Spinal cord (tissue), 10 donors: ENCODE measurements around the gene SGSM1. TPM values are rescaled to one million over a fixed set of nuclear protein-coding genes. Genes with fewer than 3 reads are reported as not detected.
A peak's percentile ranks its signal among the peaks of the same experiment; 100 is the strongest.

Experiments used
- DNase-seq, 6 donors: peaks; one replicate each; pipeline versions ENCODE4 v3.0.0 to v3.0.0-alpha.2; 2013 to 2015; ENCODE audit warnings: low spot score in 6 of 6, low read depth in 4 of 6
- H3K27ac ChIP-seq: one replicate; pipeline ENCODE4 v1.5.1; 2013; ENCODE audit warnings: low read depth, low read length, control low read depth
- H3K27me3 ChIP-seq: one replicate; pipeline ENCODE4 v1.6.1; 2013; ENCODE audit warnings: low read length; ENCODE audit not compliant: control insufficient read depth, insufficient read depth
- H3K36me3 ChIP-seq: one replicate; pipeline ENCODE4 v1.6.1; 2013; ENCODE audit warnings: low read length; ENCODE audit not compliant: control insufficient read depth, insufficient read depth
- H3K4me1 ChIP-seq: one replicate; pipeline ENCODE4 v1.6.1; 2013; ENCODE audit warnings: low read length; ENCODE audit not compliant: control insufficient read depth, insufficient read depth
- H3K4me3 ChIP-seq: one replicate; pipeline ENCODE4 v1.5.1; 2013; ENCODE audit warnings: low read depth, low read length, control low read depth
- H3K9me3 ChIP-seq: one replicate; pipeline ENCODE4 v1.6.1; 2013; ENCODE audit warnings: low read length; ENCODE audit not compliant: control insufficient read depth, insufficient read depth
- WGBS: methylation state at CpG from one replicate; pipeline ENCODE4 v1.1.5; 2013; ENCODE audit warnings: missing lambda C conversion rate; ENCODE audit not compliant: insufficient coverage; 5-methylcytosine and 5-hydroxymethylcytosine counted together
- polyA plus RNA-seq, 2 donors: library from polyadenylated mRNA; unstranded; fragments of 120-200 nt; gene quantifications; one replicate each; pipeline ENCODE4 v1.2.1, GENCODE V29; 2013; ENCODE audit not compliant: insufficient read length in 2 of 2
- small RNA-seq: library from RNA; depleted of rRNA; stranded (forward); fragments of <200 nt; gene quantifications from one replicate; pipeline ENCODE3, GENCODE V24; 2014; ENCODE audit warnings: low replicate concordance
- total RNA-seq, 2 donors: library from RNA; depleted of rRNA in 1 of 2; stranded (reverse); fragments of 120-200 nt in 1 of 2; fragments of >200 nt in 1 of 2; gene quantifications; one replicate each; pipeline versions ENCODE4 v1.2.3 to v1.2.4, GENCODE V29; 2013 to 2014
- donor health status: healthy.

Gene SGSM1
- total and polyA plus RNA-seq, 4 donors = 6.3 to 20.0 (median 13.4) TPM

GRCh38 chr22:24968066-24968561 is 162.1 kb downstream of the SGSM1 start:
- Histone ChIP-seq H3K4me1 (peaks cover 23% of the 10 kb centered on the region), H3K27me3 (no peaks in the 10 kb centered on the region), H3K4me3 (no peak overlapping the region), H3K27ac (no peak overlapping the region), H3K36me3 (no peaks in the 10 kb centered on the region), H3K9me3 (no peaks in the 10 kb centered on the region)
- DNase-seq = no peak
- WGBS = 74% methylated on average over 6 of the region's 8 CpGs

GRCh38 chr22:24969560-24970301 is 163.7 kb downstream of the SGSM1 start:
- Histone ChIP-seq H3K27ac (peak overlapping the region; percentile 67), H3K4me3 (no peak overlapping the region), H3K36me3 (no peaks in the 10 kb centered on the region), H3K4me1 (peaks cover 23% of the 10 kb centered on the region), H3K9me3 (no peaks in the 10 kb centered on the region), H3K27me3 (no peaks in the 10 kb centered on the region)
- peak in 1 of 6 donors; percentile 67 for DNase-seq
- 39% methylated on average over 11 of the region's 12 CpGs for WGBS

- 96% methylated on average over 2 of the region's 2 CpGs for WGBS
- no peak for DNase-seq
- Histone ChIP-seq H3K9me3 (no peaks in the 10 kb centered on the region), H3K27me3 (no peaks in the 10 kb centered on the region), H3K4me1 (peaks cover 39% of the 10 kb centered on the region), H3K4me3 (no peak overlapping the region), H3K36me3 (no peaks in the 10 kb centered on the region), H3K27ac (no peak overlapping the region)
Measured at GRCh38 chr22:24972369-24972768, 166.4 kb downstream of the SGSM1 start.

GRCh38 chr22:24973872-24974271 is 167.9 kb downstream of the SGSM1 start:
- WGBS = 85% methylated on average over 6 of the region's 6 CpGs
- no peak overlapping the region for H3K27ac ChIP-seq
- DNase-seq = no peak
- H3K9me3 ChIP-seq = no peaks in the 10 kb centered on the region
- H3K27me3 ChIP-seq = no peaks in the 10 kb centered on the region
- H3K4me1 ChIP-seq = peaks cover 33% of the 10 kb centered on the region
- H3K4me3 ChIP-seq = no peak overlapping the region
- no peaks in the 10 kb centered on the region for H3K36me3 ChIP-seq

- H3K9me3 ChIP-seq = no peaks in the 10 kb centered on the region
- WGBS = 100% methylated on average over 3 of the region's 5 CpGs
- peaks cover 27% of the 10 kb centered on the region for H3K4me1 ChIP-seq
- peak overlapping the region; percentile 91 for H3K27ac ChIP-seq
- H3K27me3 ChIP-seq = no peaks in the 10 kb centered on the region
- DNase-seq = no peak
- H3K4me3 ChIP-seq = no peak overlapping the region
- no peaks in the 10 kb centered on the region for H3K36me3 ChIP-seq
Measured at GRCh38 chr22:24975125-24975640, 169.2 kb downstream of the SGSM1 start.

- H3K4me1 ChIP-seq = peaks cover 26% of the 10 kb centered on the region
- peak overlapping the region; percentile 91 for H3K27ac ChIP-seq
- 11% methylated on average over 6 of the region's 11 CpGs for WGBS
- H3K27me3 ChIP-seq = no peaks in the 10 kb centered on the region
- no peaks in the 10 kb centered on the region for H3K36me3 ChIP-seq
- no peak overlapping the region for H3K4me3 ChIP-seq
- H3K9me3 ChIP-seq = no peaks in the 10 kb centered on the region
- peak in 2 of 6 donors; percentile 73 to 80 for DNase-seq
Measured at GRCh38 chr22:24975813-24976341, 169.9 kb downstream of the SGSM1 start.

- WGBS = 78% methylated on average over 9 of the region's 18 CpGs
- Histone ChIP-seq H3K36me3 (no peaks in the 10 kb centered on the region), H3K9me3 (no peaks in the 10 kb centered on the region), H3K4me3 (no peak overlapping the region), H3K4me1 (peaks cover 30% of the 10 kb centered on the region), H3K27ac (peak overlapping the region; percentile 91), H3K27me3 (no peaks in the 10 kb centered on the region)
- no peak for DNase-seq
Measured at GRCh38 chr22:24976442-24977218, 170.6 kb downstream of the SGSM1 start.

Small RNAs within 50 kb of the gene (small RNA-seq; reads per million reads assigned to genes)
- not detected for gene RF00275

Other genes starting within 250 kb of the SGSM1 start
- 10 to 100 TPM in 1 of 2 donors, 1 to 10 TPM in 1; 6.3 to 24.8 TPM for gene LRRC75B, start 213.1 kb upstream of the SGSM1 start, total RNA-seq
- 10 to 100 TPM; 32.0 to 38.7 TPM for gene LRRC75B, start 213.1 kb upstream of the SGSM1 start, polyA plus RNA-seq
- 1 to 10 TPM; 2.3 to 4.4 TPM for gene GGT1, start 203.0 kb upstream of the SGSM1 start, total RNA-seq
- gene GGT1, start 203.0 kb upstream of the SGSM1 start, polyA plus RNA-seq = 1 to 10 TPM; 5.1 to 7.3 TPM
- under 1 TPM in 1 of 2 donors, not detected in 1; 0.10 TPM for gene PIWIL3, start 31.5 kb upstream of the SGSM1 start, total RNA-seq
- gene PIWIL3, start 31.5 kb upstream of the SGSM1 start, polyA plus RNA-seq = under 1 TPM in 1 of 2 donors, not detected in 1; 0.05 TPM
- gene LHFPL7, start 140.5 kb downstream of the SGSM1 start, total RNA-seq = not detected
- gene LHFPL7, start 140.5 kb downstream of the SGSM1 start, polyA plus RNA-seq = under 1 TPM in 1 of 2 donors, not detected in 1; 0.38 TPM
- gene KIAA1671, start 146.5 kb downstream of the SGSM1 start, total RNA-seq = 10 to 100 TPM; 24.6 to 55.2 TPM
- 10 to 100 TPM; 21.7 to 26.9 TPM for gene KIAA1671, start 146.5 kb downstream of the SGSM1 start, polyA plus RNA-seq